ENCODE data around the gene NPTX1.

The NPTX1 gene

DNA sequence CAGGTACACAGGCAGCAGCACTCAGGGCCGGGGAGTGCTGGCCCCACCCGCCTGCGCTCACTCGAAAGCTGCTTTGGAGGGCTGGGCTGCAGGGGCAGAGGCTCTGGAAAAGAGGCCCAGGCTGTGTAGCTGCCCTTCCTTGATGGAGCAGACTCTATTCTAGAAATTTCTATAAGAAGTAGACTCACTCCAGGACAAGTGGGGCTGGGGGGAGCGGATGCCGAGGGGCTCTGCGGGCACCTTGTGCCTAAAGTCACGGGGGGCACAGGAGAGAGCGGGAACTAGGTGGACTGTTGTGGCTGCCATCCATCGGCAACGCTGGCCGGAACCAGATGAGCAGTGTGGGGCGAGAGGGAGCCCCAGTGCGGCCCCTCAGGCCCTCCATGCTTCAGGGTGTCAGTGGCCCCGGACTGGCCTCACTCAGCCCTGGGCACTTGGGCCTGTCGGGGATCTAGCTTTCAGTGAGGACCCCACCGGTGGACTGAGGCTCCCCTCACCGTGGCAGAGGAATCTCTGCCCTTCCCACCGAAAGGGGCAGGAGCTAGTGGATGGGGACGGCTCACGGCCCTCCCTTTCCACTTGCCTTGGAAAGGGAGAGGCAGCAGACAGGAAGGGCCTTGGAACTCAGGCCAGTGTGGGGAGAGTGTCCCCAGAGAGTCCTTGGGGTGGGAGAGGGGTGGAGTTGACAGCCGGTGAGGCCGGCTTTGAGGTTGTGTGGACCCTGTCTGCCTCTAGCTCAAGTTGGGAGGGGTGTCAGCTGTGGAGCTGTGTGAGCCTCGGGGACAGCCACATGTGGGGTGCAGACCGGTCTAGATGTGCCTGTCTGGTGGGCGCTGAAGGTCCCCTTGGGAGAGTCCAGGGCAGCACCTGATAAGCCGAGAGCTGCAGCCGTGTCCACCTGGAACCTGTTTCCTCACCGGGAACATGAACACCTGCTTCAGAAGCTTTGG lies 44.9 kb downstream of the NPTX1 start:
- Histone ChIP-seq H3K27me3 (ENCODE audit: insufficient read depth, poor library complexity, severe bottlenecking) (no peaks in the 10 kb centered on the region), H3K27ac (replicated peaks) (no peak overlapping the region), H3K4me3 (replicated peaks; ENCODE audit: insufficient read depth, low read length) (no peak overlapping the region)
- TF ChIP-seq POLR2AphosphoS5 (IDR thresholded peaks at IDR 0.05; ENCODE audit: low read depth) (no peak), GABPA (IDR thresholded peaks at IDR 0.05; ENCODE audit: low read depth) (no peak), SPI1 (IDR thresholded peaks at IDR 0.05; ENCODE audit: borderline replicate concordance, low read depth) (no peak)
- TF ChIP-seq, protein P1, sequence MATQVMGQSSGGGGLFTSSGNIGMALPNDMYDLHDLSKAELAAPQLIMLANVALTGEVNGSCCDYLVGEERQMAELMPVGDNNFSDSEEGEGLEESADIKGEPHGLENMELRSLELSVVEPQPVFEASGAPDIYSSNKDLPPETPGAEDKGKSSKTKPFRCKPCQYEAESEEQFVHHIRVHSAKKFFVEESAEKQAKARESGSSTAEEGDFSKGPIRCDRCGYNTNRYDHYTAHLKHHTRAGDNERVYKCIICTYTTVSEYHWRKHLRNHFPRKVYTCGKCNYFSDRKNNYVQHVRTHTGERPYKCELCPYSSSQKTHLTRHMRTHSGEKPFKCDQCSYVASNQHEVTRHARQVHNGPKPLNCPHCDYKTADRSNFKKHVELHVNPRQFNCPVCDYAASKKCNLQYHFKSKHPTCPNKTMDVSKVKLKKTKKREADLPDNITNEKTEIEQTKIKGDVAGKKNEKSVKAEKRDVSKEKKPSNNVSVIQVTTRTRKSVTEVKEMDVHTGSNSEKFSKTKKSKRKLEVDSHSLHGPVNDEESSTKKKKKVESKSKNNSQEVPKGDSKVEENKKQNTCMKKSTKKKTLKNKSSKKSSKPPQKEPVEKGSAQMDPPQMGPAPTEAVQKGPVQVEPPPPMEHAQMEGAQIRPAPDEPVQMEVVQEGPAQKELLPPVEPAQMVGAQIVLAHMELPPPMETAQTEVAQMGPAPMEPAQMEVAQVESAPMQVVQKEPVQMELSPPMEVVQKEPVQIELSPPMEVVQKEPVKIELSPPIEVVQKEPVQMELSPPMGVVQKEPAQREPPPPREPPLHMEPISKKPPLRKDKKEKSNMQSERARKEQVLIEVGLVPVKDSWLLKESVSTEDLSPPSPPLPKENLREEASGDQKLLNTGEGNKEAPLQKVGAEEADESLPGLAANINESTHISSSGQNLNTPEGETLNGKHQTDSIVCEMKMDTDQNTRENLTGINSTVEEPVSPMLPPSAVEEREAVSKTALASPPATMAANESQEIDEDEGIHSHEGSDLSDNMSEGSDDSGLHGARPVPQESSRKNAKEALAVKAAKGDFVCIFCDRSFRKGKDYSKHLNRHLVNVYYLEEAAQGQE (IDR thresholded peaks at IDR 0.05; ENCODE audit: insufficient replicate concordance, low read depth), result no peak
- TF ChIP-seq, protein P2, sequence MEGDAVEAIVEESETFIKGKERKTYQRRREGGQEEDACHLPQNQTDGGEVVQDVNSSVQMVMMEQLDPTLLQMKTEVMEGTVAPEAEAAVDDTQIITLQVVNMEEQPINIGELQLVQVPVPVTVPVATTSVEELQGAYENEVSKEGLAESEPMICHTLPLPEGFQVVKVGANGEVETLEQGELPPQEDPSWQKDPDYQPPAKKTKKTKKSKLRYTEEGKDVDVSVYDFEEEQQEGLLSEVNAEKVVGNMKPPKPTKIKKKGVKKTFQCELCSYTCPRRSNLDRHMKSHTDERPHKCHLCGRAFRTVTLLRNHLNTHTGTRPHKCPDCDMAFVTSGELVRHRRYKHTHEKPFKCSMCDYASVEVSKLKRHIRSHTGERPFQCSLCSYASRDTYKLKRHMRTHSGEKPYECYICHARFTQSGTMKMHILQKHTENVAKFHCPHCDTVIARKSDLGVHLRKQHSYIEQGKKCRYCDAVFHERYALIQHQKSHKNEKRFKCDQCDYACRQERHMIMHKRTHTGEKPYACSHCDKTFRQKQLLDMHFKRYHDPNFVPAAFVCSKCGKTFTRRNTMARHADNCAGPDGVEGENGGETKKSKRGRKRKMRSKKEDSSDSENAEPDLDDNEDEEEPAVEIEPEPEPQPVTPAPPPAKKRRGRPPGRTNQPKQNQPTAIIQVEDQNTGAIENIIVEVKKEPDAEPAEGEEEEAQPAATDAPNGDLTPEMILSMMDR (IDR thresholded peaks at IDR 0.05; ENCODE audit: insufficient read depth, low read length), result no peak
- no peak for DNase-seq (ENCODE audit: low read depth in 1 of 2, low spot score in 1 of 2)

DNA sequence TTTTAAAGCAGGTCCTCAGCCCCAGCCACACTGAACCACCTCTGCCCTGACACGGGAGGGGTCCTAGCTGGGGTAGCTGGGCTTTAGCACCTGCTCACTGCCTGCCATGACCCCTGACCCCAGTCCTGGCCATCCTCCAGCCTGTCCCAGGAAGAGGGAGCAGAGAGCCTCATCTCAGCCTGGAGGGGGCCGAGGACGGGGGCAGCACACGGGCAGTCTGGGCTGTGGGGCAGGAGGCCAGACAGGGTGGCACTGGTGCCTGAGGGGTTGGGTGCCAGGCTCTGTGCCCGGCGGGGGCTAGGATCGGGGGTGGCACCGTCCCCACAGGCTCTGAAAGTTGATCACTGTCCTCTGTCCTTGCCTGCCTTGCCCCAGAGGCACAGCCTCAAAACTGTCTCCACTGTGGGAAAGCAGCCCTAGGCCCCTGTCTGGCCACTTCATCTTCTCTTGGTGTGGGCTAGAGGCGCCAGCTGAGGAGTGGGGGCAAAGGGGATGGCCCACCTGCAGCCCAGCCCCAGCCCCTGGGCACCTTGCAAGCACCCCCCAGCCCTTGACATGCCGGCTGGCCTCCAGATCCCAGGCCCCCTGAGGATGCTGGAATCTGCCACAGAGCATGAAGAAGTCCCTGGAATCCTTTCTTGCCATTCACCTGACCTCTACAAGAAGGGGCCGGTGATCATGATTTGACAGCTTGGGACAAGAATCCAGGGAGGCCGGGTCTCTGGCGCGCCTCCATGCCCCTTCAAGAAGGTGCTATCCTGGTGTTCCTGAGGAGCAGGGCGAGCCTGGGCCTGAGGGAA lies 45.8 kb downstream of the NPTX1 start:
- H3K27me3 ChIP-seq (ENCODE audit: insufficient read depth, poor library complexity, severe bottlenecking), result no peaks in the 10 kb centered on the region
- DNase-seq (ENCODE audit: low read depth in 1 of 2, low spot score in 1 of 2), result no peak
- H3K27ac ChIP-seq (replicated peaks), result no peak overlapping the region
- H3K4me3 ChIP-seq (replicated peaks; ENCODE audit: insufficient read depth, low read length), result no peak overlapping the region
- TF ChIP-seq, protein P2 (IDR thresholded peaks at IDR 0.05; ENCODE audit: insufficient read depth, low read length), result no peak
- TF ChIP-seq GABPA (IDR thresholded peaks at IDR 0.05; ENCODE audit: low read depth) (no peak), SPI1 (IDR thresholded peaks at IDR 0.05; ENCODE audit: borderline replicate concordance, low read depth) (no peak), POLR2AphosphoS5 (IDR thresholded peaks at IDR 0.05; ENCODE audit: low read depth) (no peak)
- TF ChIP-seq, protein P1 (IDR thresholded peaks at IDR 0.05; ENCODE audit: insufficient replicate concordance, low read depth), result no peak

DNA sequence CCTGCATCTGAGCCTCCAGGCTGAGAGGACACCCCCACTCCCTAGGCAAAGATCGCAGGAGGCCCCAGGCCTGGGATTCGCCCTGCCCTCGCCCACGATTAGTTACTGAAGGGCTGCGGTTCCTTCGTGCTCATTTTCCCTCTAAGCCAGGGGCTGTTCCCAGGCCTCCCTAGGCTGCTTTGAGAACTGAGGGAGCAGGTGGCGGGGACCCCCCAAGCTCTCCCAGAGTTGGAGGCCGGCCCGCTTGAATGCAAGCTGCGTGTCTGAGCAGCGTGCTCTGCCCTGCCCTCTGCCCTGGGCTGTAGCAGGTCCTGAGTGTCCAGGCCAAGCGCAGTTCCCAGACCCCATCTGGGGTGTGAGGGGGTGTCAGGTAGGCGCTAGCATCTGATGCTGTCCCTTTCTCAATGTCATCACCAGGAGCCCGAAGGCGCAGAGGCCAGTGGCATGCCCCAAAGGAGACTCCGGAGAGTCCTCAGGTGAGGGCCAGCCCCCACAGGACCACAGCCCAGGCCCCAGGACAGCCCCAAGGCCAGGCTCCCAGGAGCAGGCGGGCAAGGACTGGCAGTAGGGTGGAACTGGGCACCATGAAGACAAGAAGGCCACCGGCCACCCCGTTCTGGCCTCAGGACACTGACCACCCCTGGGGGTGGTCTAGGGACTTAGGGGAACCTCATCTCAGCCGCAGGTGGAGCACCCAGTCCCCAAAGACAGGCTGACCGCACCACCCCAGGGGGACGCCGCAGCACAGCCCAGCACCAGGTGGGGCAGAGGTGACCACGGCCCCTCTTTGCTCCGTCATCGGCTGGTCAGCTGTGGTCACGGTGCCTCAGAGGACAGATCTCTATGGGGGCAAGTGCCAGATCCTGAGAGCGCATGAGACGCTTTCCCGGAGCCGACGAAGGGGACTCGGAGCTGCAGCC lies 46.8 kb downstream of the NPTX1 start:
- H3K4me3 ChIP-seq (replicated peaks; ENCODE audit: insufficient read depth, low read length), result no peak overlapping the region
- DNase-seq (ENCODE audit: low read depth in 1 of 2, low spot score in 1 of 2), result no peak
- H3K27me3 ChIP-seq (ENCODE audit: insufficient read depth, poor library complexity, severe bottlenecking), result peaks cover 1% of the 10 kb centered on the region
- TF ChIP-seq, protein P2 (IDR thresholded peaks at IDR 0.05; ENCODE audit: insufficient read depth, low read length), result no peak
- TF ChIP-seq, protein P1 (IDR thresholded peaks at IDR 0.05; ENCODE audit: insufficient replicate concordance, low read depth), result no peak
- TF ChIP-seq GABPA (IDR thresholded peaks at IDR 0.05; ENCODE audit: low read depth) (no peak), POLR2AphosphoS5 (IDR thresholded peaks at IDR 0.05; ENCODE audit: low read depth) (no peak), SPI1 (IDR thresholded peaks at IDR 0.05; ENCODE audit: borderline replicate concordance, low read depth) (no peak)
- H3K27ac ChIP-seq (replicated peaks), result no peak overlapping the region
